Hepatocyte (in vitro differentiated cells): ENCODE measurements around the gene CDC42BPB.
"Not testable (repeated sequence)": the region's sequence is repeated elsewhere in the genome, so short reads cannot be mapped to it uniquely, and the experiment has no call there.

ENCODE experiments used
- EZH2 ChIP-seq: fragments of 200-600 bp; sonication (generic); IDR thresholded peaks from 2 replicates; pipeline ENCODE4 v1.6.1; 2016; ENCODE audit warnings: antibody characterized with exemption, mild to moderate bottlenecking, borderline replicate concordance
- EZH2phosphoT487 ChIP-seq: fragments of 200-600 bp; sonication (generic); IDR thresholded peaks from one replicate; pipeline ENCODE4 v1.6.1; 2018; ENCODE audit warnings: antibody characterized with exemption, mild to moderate bottlenecking, low read depth, moderate library complexity; ENCODE audit not compliant: unreplicated experiment, severe bottlenecking
- TF ChIP-seq, protein P1 (sequence below): fragments of 200-600 bp; sonication (generic); IDR thresholded peaks from 2 replicates; pipeline ENCODE4 v1.5.1; 2016; ENCODE audit warnings: antibody characterized with exemption, mild to moderate bottlenecking; ENCODE audit not compliant: poor library complexity

- TF ChIP-seq, protein P1, sequence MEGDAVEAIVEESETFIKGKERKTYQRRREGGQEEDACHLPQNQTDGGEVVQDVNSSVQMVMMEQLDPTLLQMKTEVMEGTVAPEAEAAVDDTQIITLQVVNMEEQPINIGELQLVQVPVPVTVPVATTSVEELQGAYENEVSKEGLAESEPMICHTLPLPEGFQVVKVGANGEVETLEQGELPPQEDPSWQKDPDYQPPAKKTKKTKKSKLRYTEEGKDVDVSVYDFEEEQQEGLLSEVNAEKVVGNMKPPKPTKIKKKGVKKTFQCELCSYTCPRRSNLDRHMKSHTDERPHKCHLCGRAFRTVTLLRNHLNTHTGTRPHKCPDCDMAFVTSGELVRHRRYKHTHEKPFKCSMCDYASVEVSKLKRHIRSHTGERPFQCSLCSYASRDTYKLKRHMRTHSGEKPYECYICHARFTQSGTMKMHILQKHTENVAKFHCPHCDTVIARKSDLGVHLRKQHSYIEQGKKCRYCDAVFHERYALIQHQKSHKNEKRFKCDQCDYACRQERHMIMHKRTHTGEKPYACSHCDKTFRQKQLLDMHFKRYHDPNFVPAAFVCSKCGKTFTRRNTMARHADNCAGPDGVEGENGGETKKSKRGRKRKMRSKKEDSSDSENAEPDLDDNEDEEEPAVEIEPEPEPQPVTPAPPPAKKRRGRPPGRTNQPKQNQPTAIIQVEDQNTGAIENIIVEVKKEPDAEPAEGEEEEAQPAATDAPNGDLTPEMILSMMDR: not testable (repeated sequence)
- not testable (repeated sequence) for TF ChIP-seq EZH2, EZH2phosphoT487
Observed at GRCh38 chr14:103026196-103026595, 31.2 kb downstream of the CDC42BPB start.
